ENCODE results near the gene BCCIP. TPM values are rescaled to one million over a fixed set of nuclear protein-coding genes. Genes with fewer than 3 reads are reported as not detected.

Gene BCCIP
- total and polyA plus RNA-seq, 8 donors = 39.4 to 86.2 (median 77.5) TPM

GRCh38 chr10:125815764-125816163 is 7.6 kb upstream of the BCCIP start:
- H3K36me3 ChIP-seq = peaks cover 0 to 39% of the 10 kb centered on the region in 2 donors
- H3K27me3 ChIP-seq = no peaks in the 10 kb centered on the region
- no peak for TF ChIP-seq CTCF (IDR thresholded peaks at IDR 0.05)
- no peak for ATAC-seq
- DNase-seq = no peak
- H3K4me3 ChIP-seq = no peak overlapping the region
- H3K9me3 ChIP-seq = no peaks in the 10 kb centered on the region
- intact Hi-C loops (cut with DNase I) = no loop called here
- peaks cover 0 to under 1% of the 10 kb centered on the region in 2 donors for H3K4me1 ChIP-seq
- H3K27ac ChIP-seq = no peak overlapping the region

GRCh38 chr10:125816548-125816947 is 6.8 kb upstream of the BCCIP start:
- Histone ChIP-seq H3K4me1 (peaks cover under 1 to 8% of the 10 kb centered on the region in 2 donors), H3K27me3 (no peaks in the 10 kb centered on the region), H3K27ac (no peak overlapping the region), H3K9me3 (no peaks in the 10 kb centered on the region), H3K36me3 (peaks cover 0 to 35% of the 10 kb centered on the region in 2 donors), H3K4me3 (no peak overlapping the region)
- ATAC-seq = no peak
- DNase-seq = no peak
- no peak for TF ChIP-seq CTCF (IDR thresholded peaks at IDR 0.05)
- intact Hi-C loops (cut with DNase I) = no loop called here

- no peaks in the 10 kb centered on the region for H3K9me3 ChIP-seq
- intact Hi-C loops (cut with DNase I) = no loop called here
- ATAC-seq = no peak
- peaks cover 9 to 17% of the 10 kb centered on the region in 2 donors for H3K4me1 ChIP-seq
- H3K36me3 ChIP-seq = peaks cover 0 to 29% of the 10 kb centered on the region in 2 donors
- TF ChIP-seq CTCF (IDR thresholded peaks at IDR 0.05) = no peak
- H3K27ac ChIP-seq = no peak overlapping the region
- H3K27me3 ChIP-seq = no peaks in the 10 kb centered on the region
- DNase-seq = no peak
- H3K4me3 ChIP-seq = no peak overlapping the region
These were observed 5.9 kb upstream of the BCCIP start for GRCh38 chr10:125817337-125817946.

- ATAC-seq (no peak), DNase-seq (no peak)
- H3K9me3 ChIP-seq = no peaks in the 10 kb centered on the region
- H3K4me3 ChIP-seq = no peak overlapping the region
- H3K36me3 ChIP-seq = no peaks in the 10 kb centered on the region
- no peak overlapping the region for H3K27ac ChIP-seq
- intact Hi-C loops (cut with DNase I) = no loop called here
- no peak for TF ChIP-seq CTCF (IDR thresholded peaks at IDR 0.05)
- no peaks in the 10 kb centered on the region for H3K27me3 ChIP-seq
- peaks cover 26 to 39% of the 10 kb centered on the region in 2 donors for H3K4me1 ChIP-seq
These were observed 2.6 kb upstream of the BCCIP start for GRCh38 chr10:125820701-125821100.

- Histone ChIP-seq H3K27ac (peak overlapping the region in 1 of 2 donors; percentile 92), H3K4me3 (peak overlapping the region; percentile 86 to 96), H3K36me3 (peaks cover 0 to 26% of the 10 kb centered on the region in 2 donors), H3K27me3 (no peaks in the 10 kb centered on the region), H3K9me3 (no peaks in the 10 kb centered on the region), H3K4me1 (peaks cover 26 to 51% of the 10 kb centered on the region in 2 donors)
- peak in 1 of 4 donors; percentile 3 for DNase-seq
- ATAC-seq = no peak
- TF ChIP-seq CTCF (IDR thresholded peaks at IDR 0.05) = no peak
- intact Hi-C loops (cut with DNase I) = no loop called here
These were observed 411 bp downstream of the BCCIP start for GRCh38 chr10:125823663-125824251.

All from left lung (tissue), 10 donors.